Measurements from ENCODE around the gene FBXL13. TPM values are rescaled to one million over a fixed set of nuclear protein-coding genes. Genes with fewer than 3 reads are reported as not detected.

The FBXL13 gene
- total RNA-seq, 1 experiment from 2014 or later, result 0.35 TPM

DNA sequence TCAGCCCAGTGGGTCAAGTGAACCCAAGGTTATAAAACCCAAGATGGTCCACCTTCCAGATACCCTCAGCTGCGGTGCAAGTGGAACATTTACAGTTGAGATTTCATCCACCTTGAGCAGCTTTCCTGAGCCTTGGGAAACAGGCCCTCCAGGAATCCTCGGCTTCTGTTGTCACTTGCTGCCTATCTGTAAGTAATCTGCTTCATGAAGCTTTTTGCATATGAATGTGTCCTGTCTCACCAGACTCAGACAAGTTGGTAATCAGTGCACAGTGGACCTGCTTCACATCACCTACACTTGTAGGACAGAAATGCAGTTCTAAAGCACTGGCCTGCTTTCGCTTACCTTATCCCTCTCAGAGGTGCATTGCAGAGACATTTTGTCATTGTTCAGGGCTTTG, 245.5 kb downstream of the FBXL13 start:
- DNase-seq (ENCODE audit: unreplicated experiment), result no peak
- no peaks in the 10 kb centered on the region for H3K9me3 Mint-ChIP-seq (ENCODE audit: unreplicated experiment)
- intact Hi-C loops (cut with micrococcal nuclease), result no loop called here
- TF ChIP-seq, protein P1, sequence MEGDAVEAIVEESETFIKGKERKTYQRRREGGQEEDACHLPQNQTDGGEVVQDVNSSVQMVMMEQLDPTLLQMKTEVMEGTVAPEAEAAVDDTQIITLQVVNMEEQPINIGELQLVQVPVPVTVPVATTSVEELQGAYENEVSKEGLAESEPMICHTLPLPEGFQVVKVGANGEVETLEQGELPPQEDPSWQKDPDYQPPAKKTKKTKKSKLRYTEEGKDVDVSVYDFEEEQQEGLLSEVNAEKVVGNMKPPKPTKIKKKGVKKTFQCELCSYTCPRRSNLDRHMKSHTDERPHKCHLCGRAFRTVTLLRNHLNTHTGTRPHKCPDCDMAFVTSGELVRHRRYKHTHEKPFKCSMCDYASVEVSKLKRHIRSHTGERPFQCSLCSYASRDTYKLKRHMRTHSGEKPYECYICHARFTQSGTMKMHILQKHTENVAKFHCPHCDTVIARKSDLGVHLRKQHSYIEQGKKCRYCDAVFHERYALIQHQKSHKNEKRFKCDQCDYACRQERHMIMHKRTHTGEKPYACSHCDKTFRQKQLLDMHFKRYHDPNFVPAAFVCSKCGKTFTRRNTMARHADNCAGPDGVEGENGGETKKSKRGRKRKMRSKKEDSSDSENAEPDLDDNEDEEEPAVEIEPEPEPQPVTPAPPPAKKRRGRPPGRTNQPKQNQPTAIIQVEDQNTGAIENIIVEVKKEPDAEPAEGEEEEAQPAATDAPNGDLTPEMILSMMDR (IDR thresholded peaks at IDR 0.05; ENCODE audit: unreplicated experiment), result no peak
- no peaks in the 10 kb centered on the region for H3K4me1 Mint-ChIP-seq (ENCODE audit: insufficient read depth, unreplicated experiment)
- peaks cover 24% of the 10 kb centered on the region for H3K36me3 Mint-ChIP-seq (ENCODE audit: insufficient read depth, unreplicated experiment)
- no peak overlapping the region for H3K4me3 Mint-ChIP-seq (ENCODE audit: unreplicated experiment)
- POLR2A ChIA-PET, result no interaction called here
- CTCF ChIA-PET, result interaction anchor here (0.5 to 0.6 kb wide), 2 partner anchors 232 to 242 kb away, joined by 3 read pairs; no protein-coding TSS in a partner anchor
- no TSS peak for BruUV-seq (replicated peaks)
- H3K27ac Mint-ChIP-seq (ENCODE audit: low read depth, unreplicated experiment), result no peak overlapping the region
- H3K27me3 Mint-ChIP-seq (ENCODE audit: insufficient read depth, unreplicated experiment), result no peaks in the 10 kb centered on the region

DNA sequence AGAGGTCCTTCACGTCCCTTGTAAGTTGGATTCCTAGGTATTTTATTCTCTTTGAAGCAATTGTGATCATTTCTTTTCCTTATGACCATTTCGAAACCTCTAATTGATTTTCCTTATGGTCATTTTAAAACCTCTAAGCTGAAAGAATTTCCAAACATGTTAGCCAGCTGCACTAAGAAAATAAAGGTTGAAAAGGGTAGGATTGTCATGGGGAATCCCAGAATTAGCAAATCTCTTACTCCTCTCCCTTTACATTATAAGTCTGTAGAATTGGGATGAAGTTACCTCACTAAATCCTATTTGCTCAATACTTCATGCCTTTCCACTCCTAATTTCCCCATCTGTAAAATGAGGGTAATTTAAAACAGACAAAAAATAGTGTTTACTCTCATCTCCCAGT, 246.3 kb downstream of the FBXL13 start:
- H3K4me1 Mint-ChIP-seq (ENCODE audit: insufficient read depth, unreplicated experiment), result no peaks in the 10 kb centered on the region
- POLR2A ChIA-PET, result no interaction called here
- H3K4me3 Mint-ChIP-seq (ENCODE audit: unreplicated experiment), result no peak overlapping the region

DNA sequence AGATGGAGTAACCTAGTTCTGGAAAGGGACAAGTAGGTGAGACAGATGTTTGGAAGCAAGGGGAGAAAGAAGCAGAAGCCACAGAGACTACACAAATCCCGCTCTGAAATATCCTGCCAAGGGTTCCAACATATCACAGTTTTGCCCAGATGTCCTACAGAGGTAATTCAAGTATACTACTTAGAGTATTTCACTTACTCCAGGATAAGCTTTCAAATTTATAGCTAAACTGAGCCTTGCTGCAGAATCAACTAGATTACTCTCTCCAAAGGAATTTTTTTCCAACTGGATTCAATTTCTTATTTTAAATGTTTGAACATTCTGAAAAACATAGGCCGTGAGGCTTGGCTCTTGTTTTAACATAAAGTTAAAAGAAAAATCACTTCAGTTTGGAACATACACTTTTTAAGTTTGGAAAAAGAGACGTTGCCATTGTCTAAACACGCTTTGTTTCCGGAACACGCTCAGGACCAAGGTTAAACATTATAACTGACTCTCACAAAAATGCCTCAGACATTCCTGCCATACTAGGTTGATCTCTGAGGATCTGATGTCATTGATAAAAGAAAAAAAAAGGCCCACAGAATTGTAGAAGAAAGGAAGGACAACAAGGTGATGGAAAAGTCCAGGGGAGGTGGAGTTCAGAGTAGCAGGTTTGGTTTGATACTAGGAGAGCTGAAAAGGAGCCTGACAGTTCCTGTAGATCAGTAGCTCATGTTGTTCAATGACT, 251.0 kb downstream of the FBXL13 start:
- no peaks in the 10 kb centered on the region for H3K9me3 Mint-ChIP-seq (ENCODE audit: unreplicated experiment)
- H3K27me3 Mint-ChIP-seq (ENCODE audit: insufficient read depth, unreplicated experiment), result no peaks in the 10 kb centered on the region
- no peak overlapping the region for H3K27ac Mint-ChIP-seq (ENCODE audit: low read depth, unreplicated experiment)
- TF ChIP-seq, protein P1 (IDR thresholded peaks at IDR 0.05; ENCODE audit: unreplicated experiment), result no peak
- no peak for DNase-seq (ENCODE audit: unreplicated experiment)
- H3K4me3 Mint-ChIP-seq (ENCODE audit: unreplicated experiment), result no peak overlapping the region
- no TSS peak for BruUV-seq (replicated peaks)
- ChIA-PET CTCF (interaction anchor here (0.7 kb wide), 1 partner anchor 238 kb away, joined by 3 read pairs; no protein-coding TSS in a partner anchor), POLR2A (no interaction called here)
- H3K36me3 Mint-ChIP-seq (ENCODE audit: insufficient read depth, unreplicated experiment), result peaks cover 8% of the 10 kb centered on the region
- intact Hi-C loops (cut with micrococcal nuclease), result no loop called here
- no peaks in the 10 kb centered on the region for H3K4me1 Mint-ChIP-seq (ENCODE audit: insufficient read depth, unreplicated experiment)

More for the DNA sequence above, 246.3 kb downstream of the FBXL13 start:
- intact Hi-C loops (cut with micrococcal nuclease), result no loop called here
- H3K9me3 Mint-ChIP-seq (ENCODE audit: unreplicated experiment), result no peaks in the 10 kb centered on the region
- CTCF ChIA-PET, result interaction anchor here (1.5 kb wide), 1 partner anchor 234 kb away, joined by 4 read pairs; no protein-coding TSS in a partner anchor
- peaks cover 24% of the 10 kb centered on the region for H3K36me3 Mint-ChIP-seq (ENCODE audit: insufficient read depth, unreplicated experiment)
- TF ChIP-seq, protein P1 (IDR thresholded peaks at IDR 0.05; ENCODE audit: unreplicated experiment), result no peak
- no peak for DNase-seq (ENCODE audit: unreplicated experiment)
- no peak overlapping the region for H3K27ac Mint-ChIP-seq (ENCODE audit: low read depth, unreplicated experiment)
- no peaks in the 10 kb centered on the region for H3K27me3 Mint-ChIP-seq (ENCODE audit: insufficient read depth, unreplicated experiment)
- BruUV-seq (replicated peaks), result no TSS peak

DNA sequence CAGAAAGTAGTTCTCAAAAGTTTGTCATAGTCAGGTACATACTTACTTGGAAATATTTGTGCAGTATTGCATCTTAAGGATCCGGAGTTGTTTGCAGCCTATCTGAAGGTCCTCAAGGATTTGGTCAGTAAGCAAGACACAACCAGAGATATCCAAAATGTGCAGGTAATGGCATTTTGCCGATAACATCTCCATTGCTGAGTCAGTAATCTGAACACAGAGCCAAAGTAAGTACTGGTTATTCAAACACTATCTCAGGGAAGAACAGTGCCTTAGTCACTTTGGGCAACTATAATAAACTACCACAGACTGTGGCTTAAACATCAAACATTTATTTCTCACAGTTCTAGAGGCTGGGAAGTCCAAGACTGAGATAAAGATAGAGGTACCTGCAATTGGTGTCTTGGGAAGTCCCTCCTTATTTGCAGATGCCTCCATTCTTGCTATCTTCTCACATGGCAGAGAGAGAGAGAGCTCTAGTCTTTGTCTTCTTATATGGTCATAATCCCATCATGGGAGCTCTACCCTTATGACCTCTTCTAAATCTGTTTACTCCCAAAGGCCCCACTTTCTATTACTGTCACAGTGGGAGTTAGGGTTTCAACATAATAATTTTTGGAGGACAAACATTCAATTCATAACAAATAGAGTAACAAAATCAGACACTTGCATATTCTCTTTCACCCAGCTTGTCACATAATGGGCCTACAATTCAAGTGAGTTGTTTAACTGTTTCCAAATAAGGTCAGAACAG, 252.4 kb downstream of the FBXL13 start:
- H3K27me3 Mint-ChIP-seq (ENCODE audit: insufficient read depth, unreplicated experiment), result no peaks in the 10 kb centered on the region
- no TSS peak for BruUV-seq (replicated peaks)
- H3K27ac Mint-ChIP-seq (ENCODE audit: low read depth, unreplicated experiment), result no peak overlapping the region
- ChIA-PET POLR2A (no interaction called here), CTCF (interaction anchor here (0.6 kb wide), 2 partner anchors 45 to 488 kb away, joined by 5 read pairs; no protein-coding TSS in a partner anchor)
- intact Hi-C loops (cut with micrococcal nuclease), result no loop called here
- DNase-seq (ENCODE audit: unreplicated experiment), result no peak
- H3K4me1 Mint-ChIP-seq (ENCODE audit: insufficient read depth, unreplicated experiment), result no peaks in the 10 kb centered on the region
- peaks cover 3% of the 10 kb centered on the region for H3K36me3 Mint-ChIP-seq (ENCODE audit: insufficient read depth, unreplicated experiment)
- no peaks in the 10 kb centered on the region for H3K9me3 Mint-ChIP-seq (ENCODE audit: unreplicated experiment)
- TF ChIP-seq, protein P1 (IDR thresholded peaks at IDR 0.05; ENCODE audit: unreplicated experiment), result no peak
- H3K4me3 Mint-ChIP-seq (ENCODE audit: unreplicated experiment), result no peak overlapping the region

All from MCF 10A (cell line).